NAMALWA (cell line): Measurements from ENCODE around the gene WASHC2A.
"Not testable (repeated sequence)": the region's sequence is repeated elsewhere in the genome, so short reads cannot be mapped to it uniquely, and the experiment has no call there.

Experiments used
- DNase-seq: peaks from one replicate; pipeline ENCODE4 v3.0.0-alpha.2; 2015; ENCODE audit warnings: low spot score

Gene WASHC2A

DNA sequence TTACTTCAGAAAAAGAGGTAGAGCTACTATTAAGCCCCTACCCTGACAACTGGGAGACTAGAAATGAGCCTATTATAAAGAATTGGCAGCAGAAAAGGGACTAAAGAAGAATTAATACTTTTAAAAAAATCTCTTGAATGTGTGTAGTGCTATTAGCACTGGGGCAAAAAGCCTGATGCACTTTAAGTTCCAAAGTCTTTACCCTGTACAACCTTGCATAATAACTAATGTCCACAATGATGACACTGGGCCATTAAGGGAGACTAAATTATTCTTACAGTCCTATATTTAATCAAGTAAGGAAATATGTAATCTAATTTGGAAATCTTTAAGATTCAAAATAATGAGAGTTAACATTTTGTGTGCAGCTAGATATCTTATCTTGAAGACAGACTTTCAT is 90.1 kb downstream of the WASHC2A start:
- DNase-seq, result not testable (repeated sequence)

GRCh38 chr10:50159856-50160255 is 92.1 kb downstream of the WASHC2A start:
- DNase-seq, result not testable (repeated sequence)

DNA sequence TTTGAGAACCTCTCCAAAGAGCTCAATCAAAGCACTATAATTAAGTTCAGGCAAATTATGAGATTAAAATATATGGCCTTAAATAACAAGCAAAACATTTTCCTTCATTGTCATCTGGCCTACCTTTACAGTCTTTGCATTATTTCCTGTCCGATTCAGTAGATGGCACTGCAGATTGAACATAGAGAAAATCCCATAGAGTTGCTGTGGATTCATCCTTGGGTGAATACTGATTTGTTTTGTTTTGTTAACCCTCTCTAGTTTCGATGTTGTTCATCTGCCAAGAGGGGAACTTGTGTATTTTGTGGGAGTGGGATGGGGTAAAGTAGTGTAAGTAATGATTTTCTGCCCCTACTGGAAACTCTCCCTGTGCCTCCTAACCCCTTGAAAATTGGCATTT is 97.3 kb downstream of the WASHC2A start:
- not testable (repeated sequence) for DNase-seq

- DNase-seq, result not testable (repeated sequence)
Measured at GRCh38 chr10:50167833-50168232, 100.1 kb downstream of the WASHC2A start.

- not testable (repeated sequence) for DNase-seq
Measured at GRCh38 chr10:50169506-50169905, 101.8 kb downstream of the WASHC2A start.

GRCh38 chr10:50174788-50175525 is 107.2 kb downstream of the WASHC2A start:
- not testable (repeated sequence) for DNase-seq
